ENCODE data around the gene FOXL2NB. TPM values are rescaled to one million over a fixed set of nuclear protein-coding genes. Genes with fewer than 3 reads are reported as not detected.

Gene FOXL2NB
- total and polyA plus RNA-seq, 2 of the 13 experiments (the other 11 are each of a cell fraction or from before 2014, with no cell fraction given): not detected

DNA sequence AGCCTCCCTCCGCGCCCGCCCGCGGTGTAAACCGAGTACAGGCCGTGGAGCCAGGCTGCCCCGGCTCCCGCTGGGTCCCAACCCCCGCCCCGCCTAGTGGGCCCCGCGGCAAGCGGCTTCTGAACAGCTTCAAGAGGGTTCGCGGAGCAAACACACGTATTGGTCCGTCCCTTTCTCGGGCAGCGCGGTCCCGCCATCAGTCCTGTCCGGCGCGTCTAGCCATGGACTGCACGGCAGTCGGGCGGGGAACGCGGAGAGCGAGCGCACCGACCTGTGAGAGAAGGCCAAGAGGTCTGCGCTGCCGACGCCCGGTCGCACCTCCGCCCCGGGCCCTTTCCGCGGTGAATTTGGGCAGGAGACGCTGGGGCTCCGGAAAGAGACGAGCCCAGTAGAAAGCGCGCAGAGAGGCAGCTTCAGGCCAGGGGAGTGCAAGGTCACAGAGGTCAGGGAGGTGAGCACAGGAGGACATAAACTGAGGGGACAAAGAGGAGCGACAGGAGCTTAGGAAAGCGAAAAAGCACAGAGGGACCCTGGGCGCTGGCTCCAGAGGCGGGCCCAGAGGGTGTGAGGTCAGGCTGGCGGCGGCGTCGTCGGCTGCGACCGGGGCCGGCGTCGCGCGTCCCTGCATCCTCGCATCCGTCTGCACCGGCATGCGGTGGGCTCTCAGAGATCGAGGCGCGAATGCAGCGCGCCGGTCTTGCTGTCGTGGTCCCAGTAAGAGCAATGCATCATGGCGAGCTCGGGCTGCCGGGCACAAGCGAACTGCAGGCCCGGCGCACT is 1.9 kb upstream of the FOXL2NB start (continued):
- TF ChIP-seq, protein P1, sequence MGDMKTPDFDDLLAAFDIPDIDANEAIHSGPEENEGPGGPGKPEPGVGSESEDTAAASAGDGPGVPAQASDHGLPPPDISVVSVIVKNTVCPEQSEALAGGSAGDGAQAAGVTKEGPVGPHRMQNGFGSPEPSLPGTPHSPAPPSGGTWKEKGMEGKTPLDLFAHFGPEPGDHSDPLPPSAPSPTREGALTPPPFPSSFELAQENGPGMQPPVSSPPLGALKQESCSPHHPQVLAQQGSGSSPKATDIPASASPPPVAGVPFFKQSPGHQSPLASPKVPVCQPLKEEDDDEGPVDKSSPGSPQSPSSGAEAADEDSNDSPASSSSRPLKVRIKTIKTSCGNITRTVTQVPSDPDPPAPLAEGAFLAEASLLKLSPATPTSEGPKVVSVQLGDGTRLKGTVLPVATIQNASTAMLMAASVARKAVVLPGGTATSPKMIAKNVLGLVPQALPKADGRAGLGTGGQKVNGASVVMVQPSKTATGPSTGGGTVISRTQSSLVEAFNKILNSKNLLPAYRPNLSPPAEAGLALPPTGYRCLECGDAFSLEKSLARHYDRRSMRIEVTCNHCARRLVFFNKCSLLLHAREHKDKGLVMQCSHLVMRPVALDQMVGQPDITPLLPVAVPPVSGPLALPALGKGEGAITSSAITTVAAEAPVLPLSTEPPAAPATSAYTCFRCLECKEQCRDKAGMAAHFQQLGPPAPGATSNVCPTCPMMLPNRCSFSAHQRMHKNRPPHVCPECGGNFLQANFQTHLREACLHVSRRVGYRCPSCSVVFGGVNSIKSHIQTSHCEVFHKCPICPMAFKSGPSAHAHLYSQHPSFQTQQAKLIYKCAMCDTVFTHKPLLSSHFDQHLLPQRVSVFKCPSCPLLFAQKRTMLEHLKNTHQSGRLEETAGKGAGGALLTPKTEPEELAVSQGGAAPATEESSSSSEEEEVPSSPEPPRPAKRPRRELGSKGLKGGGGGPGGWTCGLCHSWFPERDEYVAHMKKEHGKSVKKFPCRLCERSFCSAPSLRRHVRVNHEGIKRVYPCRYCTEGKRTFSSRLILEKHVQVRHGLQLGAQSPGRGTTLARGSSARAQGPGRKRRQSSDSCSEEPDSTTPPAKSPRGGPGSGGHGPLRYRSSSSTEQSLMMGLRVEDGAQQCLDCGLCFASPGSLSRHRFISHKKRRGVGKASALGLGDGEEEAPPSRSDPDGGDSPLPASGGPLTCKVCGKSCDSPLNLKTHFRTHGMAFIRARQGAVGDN (CRISPR knock-in tag; IDR thresholded peaks at IDR 0.05): 0 out of 2 replicates have a peak, but pooled peaks have one; percentile 9
- TF ChIP-seq, protein P2, sequence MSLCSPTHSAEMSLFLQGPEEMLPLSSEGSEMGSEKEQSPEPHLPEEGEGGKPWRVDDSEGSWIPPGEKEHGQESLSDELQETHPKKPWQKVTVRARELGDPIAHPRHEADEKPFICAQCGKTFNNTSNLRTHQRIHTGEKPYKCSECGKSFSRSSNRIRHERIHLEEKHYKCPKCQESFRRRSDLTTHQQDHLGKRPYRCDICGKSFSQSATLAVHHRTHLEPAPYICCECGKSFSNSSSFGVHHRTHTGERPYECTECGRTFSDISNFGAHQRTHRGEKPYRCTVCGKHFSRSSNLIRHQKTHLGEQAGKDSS (CRISPR knock-in tag; IDR thresholded peaks at IDR 0.05; ENCODE audit: borderline replicate concordance, low read depth): no peak
- TF ChIP-seq MTF2 (CRISPR knock-in tag; IDR thresholded peaks at IDR 0.05; ENCODE audit: borderline replicate concordance) (peak; percentile 61; the same call in 1 of the 2 replicates), SPEN (CRISPR knock-in tag; IDR thresholded peaks at IDR 0.05; ENCODE audit: low read depth) (no peak), ZFP1 (CRISPR knock-in tag; IDR thresholded peaks at IDR 0.05) (no peak), HNRNPK (IDR thresholded peaks at IDR 0.05; ENCODE audit: low read depth, low read length, poor library complexity, severe bottlenecking) (no peak), RCOR2 (CRISPR knock-in tag; IDR thresholded peaks at IDR 0.05) (no peak), KAT2B (IDR thresholded peaks at IDR 0.05; ENCODE audit: borderline replicate concordance, low read depth, low read length) (no peak), SP1 (IDR thresholded peaks at IDR 0.05) (no peak), SP1 (CRISPR knock-in tag; IDR thresholded peaks at IDR 0.05) (no peak), KDM4B (CRISPR knock-in tag; IDR thresholded peaks at IDR 0.05) (no peak), ZNF180 (CRISPR knock-in tag; IDR thresholded peaks at IDR 0.05; ENCODE audit: borderline replicate concordance, low read depth) (no peak), ZNF160 (CRISPR knock-in tag; IDR thresholded peaks at IDR 0.05) (no peak), ZNF468 (CRISPR knock-in tag; IDR thresholded peaks at IDR 0.05) (no peak), HNRNPLL (IDR thresholded peaks at IDR 0.05; ENCODE audit: low read depth, low read length, poor library complexity, severe bottlenecking) (peak; percentile 57), IRX3 (CRISPR knock-in tag; IDR thresholded peaks at IDR 0.05; ENCODE audit: borderline replicate concordance, low read depth) (no peak), FOXP1 (IDR thresholded peaks at IDR 0.05) (no peak), FOXP1 (CRISPR knock-in tag; IDR thresholded peaks at IDR 0.05) (no peak)
- TF ChIP-seq, protein P3, sequence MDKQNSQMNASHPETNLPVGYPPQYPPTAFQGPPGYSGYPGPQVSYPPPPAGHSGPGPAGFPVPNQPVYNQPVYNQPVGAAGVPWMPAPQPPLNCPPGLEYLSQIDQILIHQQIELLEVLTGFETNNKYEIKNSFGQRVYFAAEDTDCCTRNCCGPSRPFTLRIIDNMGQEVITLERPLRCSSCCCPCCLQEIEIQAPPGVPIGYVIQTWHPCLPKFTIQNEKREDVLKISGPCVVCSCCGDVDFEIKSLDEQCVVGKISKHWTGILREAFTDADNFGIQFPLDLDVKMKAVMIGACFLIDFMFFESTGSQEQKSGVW (CRISPR knock-in tag; IDR thresholded peaks at IDR 0.05; ENCODE audit: borderline replicate concordance): no peak

All from HepG2 (cell line).